Osteocyte (in vitro differentiated cells): ENCODE results near the gene MZT2B. TPM values are rescaled to one million over a fixed set of nuclear protein-coding genes. Genes with fewer than 3 reads are reported as not detected.
"Not testable (repeated sequence)": the region's sequence is repeated elsewhere in the genome, so short reads cannot be mapped to it uniquely, and the experiment has no call there.

ENCODE experiments used
- DNase-seq: peaks from one replicate; pipeline ENCODE4 v3.0.0; 2021; ENCODE audit warnings: mixed read lengths; ENCODE audit not compliant: unreplicated experiment; ENCODE audit errors: extremely low spot score
- H3K27ac Mint-ChIP-seq: one replicate; pipeline ENCODE4 v1.8.0; 2021; ENCODE audit warnings: mild to moderate bottlenecking, mixed read lengths; ENCODE audit not compliant: unreplicated experiment
- H3K27me3 Mint-ChIP-seq: one replicate; pipeline ENCODE4 v1.8.0; 2021; ENCODE audit warnings: mixed read lengths; ENCODE audit not compliant: unreplicated experiment
- H3K36me3 Mint-ChIP-seq: one replicate; pipeline ENCODE4 v1.8.0; 2021; ENCODE audit warnings: mixed read lengths; ENCODE audit not compliant: unreplicated experiment
- H3K4me1 Mint-ChIP-seq: one replicate; pipeline ENCODE4 v1.8.0; 2021; ENCODE audit warnings: mixed read lengths; ENCODE audit not compliant: unreplicated experiment
- H3K4me3 Mint-ChIP-seq: one replicate; pipeline ENCODE4 v1.8.0; 2021; ENCODE audit warnings: mild to moderate bottlenecking, moderate library complexity, mixed read lengths; ENCODE audit not compliant: unreplicated experiment
- H3K9me3 Mint-ChIP-seq: one replicate; pipeline ENCODE4 v1.8.0; 2021; ENCODE audit warnings: mixed read lengths; ENCODE audit not compliant: unreplicated experiment
- total RNA-seq: library from RNA; stranded (reverse); gene quantifications from 2 replicates; pipeline ENCODE4 v1.2.1, GENCODE V29; 2021
- TF ChIP-seq, protein P1 (sequence below): fragments of 200-600 bp; sonication (generic); IDR thresholded peaks from 2 replicates; pipeline ENCODE4 v1.5.0; 2021; ENCODE audit warnings: antibody characterized with exemption, mild to moderate bottlenecking, moderate library complexity

Gene MZT2B
- total RNA-seq, 1 donor from 2014 or later: 281 TPM

DNA sequence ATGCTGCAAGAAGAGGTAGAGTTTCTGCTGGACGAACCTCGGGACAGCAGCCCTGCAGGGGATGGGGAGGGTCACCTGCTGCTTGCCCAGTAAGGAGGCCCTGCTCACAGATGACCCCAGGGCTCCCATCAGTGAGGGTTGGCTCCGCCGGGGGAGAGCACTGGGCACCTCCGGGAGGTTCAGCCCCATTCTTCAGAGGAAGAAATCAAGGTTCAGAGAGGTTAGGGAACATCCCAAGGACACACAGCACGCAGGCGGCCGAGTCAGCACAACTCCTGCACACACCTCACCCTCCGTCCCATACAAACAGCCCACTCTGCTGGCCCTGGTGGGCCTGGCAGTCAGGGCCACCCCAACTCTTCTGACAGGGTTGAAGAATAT, 25.4 kb upstream of the MZT2B start:
- Mint-ChIP-seq H3K27me3 (no peaks in the 10 kb centered on the region), H3K27ac (no peak overlapping the region), H3K9me3 (no peaks in the 10 kb centered on the region), H3K36me3 (peaks cover 9% of the 10 kb centered on the region), H3K4me3 (no peak overlapping the region), H3K4me1 (no peaks in the 10 kb centered on the region)
- TF ChIP-seq, protein P1, sequence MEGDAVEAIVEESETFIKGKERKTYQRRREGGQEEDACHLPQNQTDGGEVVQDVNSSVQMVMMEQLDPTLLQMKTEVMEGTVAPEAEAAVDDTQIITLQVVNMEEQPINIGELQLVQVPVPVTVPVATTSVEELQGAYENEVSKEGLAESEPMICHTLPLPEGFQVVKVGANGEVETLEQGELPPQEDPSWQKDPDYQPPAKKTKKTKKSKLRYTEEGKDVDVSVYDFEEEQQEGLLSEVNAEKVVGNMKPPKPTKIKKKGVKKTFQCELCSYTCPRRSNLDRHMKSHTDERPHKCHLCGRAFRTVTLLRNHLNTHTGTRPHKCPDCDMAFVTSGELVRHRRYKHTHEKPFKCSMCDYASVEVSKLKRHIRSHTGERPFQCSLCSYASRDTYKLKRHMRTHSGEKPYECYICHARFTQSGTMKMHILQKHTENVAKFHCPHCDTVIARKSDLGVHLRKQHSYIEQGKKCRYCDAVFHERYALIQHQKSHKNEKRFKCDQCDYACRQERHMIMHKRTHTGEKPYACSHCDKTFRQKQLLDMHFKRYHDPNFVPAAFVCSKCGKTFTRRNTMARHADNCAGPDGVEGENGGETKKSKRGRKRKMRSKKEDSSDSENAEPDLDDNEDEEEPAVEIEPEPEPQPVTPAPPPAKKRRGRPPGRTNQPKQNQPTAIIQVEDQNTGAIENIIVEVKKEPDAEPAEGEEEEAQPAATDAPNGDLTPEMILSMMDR: no peak
- DNase-seq: no peak

DNA sequence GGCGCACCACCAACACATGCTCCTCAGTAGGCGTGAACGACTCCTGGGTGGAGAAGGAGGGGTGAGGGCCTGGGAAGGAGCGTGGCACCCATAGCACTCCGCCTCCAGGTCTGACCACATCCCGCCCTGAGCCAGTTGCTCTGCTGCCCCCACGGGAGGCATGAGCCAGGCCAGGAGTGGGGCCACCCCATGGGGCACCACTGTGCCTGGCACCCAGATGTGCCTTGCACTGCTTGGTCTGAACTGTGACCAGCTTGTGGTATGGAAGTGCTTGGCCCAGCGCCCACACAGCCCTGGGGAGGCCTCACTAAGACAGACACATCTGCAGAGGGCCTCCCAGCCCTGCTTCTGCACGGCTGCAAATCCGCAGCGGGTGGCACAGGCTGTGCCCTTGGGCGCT, 24.7 kb upstream of the MZT2B start:
- H3K27ac Mint-ChIP-seq, H3K4me1 Mint-ChIP-seq, H3K9me3 Mint-ChIP-seq, DNase-seq, H3K27me3 Mint-ChIP-seq, H3K36me3 Mint-ChIP-seq, H3K4me3 Mint-ChIP-seq: not testable (repeated sequence)

DNA sequence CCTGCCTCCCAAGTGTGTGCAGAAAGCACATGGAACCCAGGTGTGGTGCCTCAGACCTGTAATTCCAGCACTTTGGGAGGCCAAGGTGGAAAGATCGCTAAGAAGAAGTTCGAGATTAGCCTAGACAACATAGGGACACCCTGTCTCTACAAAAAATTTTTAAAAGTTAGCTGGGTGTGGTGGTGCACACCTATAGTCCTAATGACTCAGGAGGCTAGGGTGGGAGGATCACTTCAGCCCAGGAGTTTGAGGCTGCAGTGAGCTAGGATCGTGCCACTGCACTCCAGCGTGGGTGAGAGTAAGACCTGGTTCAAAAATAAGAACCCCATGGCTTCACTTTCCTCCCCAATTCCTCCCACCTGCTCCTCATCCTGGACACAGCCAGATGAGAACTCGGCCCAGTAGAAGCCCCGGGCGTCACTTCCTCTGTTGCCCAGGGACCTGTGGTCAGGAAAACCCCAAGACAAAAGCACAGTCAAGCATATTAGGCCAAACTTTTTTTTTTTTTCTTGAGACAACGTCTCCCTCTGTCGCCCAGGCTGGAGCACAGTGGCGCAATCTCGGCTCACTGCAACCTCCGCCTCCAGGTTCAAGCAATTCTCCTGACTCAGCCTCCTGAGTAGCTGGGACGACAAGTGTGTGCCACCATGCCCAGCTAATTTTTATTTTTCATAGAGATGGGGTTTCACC, 24.1 kb upstream of the MZT2B start:
- not testable (repeated sequence) for H3K27ac Mint-ChIP-seq

DNA sequence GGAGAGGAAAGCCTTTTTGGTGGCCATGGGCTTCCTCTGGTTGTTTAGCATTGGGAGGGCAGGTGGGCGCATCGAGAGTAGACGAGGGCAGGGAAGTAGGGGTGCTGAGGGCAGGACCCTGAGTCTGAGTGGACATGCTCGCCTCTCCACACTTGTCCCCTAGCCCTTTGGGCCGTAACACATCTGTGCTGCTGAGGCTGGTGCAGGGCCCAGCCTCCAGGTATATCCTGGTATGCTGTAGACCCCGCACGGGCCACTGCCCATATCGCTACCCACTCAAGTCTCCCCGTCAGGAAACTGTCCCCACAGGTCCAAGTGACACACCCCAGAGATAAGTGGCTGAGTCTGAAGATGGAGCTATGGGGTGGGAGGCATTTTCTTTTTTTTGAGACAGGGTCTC, 23.4 kb upstream of the MZT2B start:
- H3K27me3 Mint-ChIP-seq: no peaks in the 10 kb centered on the region

More for the DNA sequence above, 24.1 kb upstream of the MZT2B start:
- not testable (repeated sequence) for H3K4me1 Mint-ChIP-seq, DNase-seq, H3K4me3 Mint-ChIP-seq, H3K27me3 Mint-ChIP-seq, H3K9me3 Mint-ChIP-seq, H3K36me3 Mint-ChIP-seq

DNA sequence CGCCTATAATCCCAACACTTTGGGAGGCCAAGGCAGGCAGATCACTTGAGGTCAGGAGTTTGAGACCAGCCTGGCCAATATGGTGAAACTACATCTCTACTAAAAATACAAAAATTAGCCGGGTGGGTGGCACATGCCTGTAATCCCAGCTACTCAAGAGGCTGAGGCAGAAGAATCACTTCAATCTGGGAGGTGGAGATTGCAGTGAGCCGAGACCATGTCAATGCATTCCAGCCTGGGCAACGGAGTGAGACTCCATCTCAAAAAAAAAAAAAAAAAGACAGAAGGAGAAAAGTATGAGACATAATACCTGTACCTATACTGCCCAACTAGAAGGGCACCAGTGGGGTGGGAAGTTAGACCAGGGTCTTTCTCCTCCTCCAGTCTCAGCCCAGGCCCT, 22.7 kb upstream of the MZT2B start:
- not testable (repeated sequence) for H3K27ac Mint-ChIP-seq, H3K36me3 Mint-ChIP-seq, DNase-seq

More for the DNA sequence above, 23.4 kb upstream of the MZT2B start:
- Mint-ChIP-seq H3K4me3 (no peak overlapping the region), H3K4me1 (no peaks in the 10 kb centered on the region), H3K9me3 (no peaks in the 10 kb centered on the region), H3K27ac (no peak overlapping the region), H3K36me3 (peaks cover 4% of the 10 kb centered on the region)
- TF ChIP-seq, protein P1: no peak
- no peak for DNase-seq

DNA sequence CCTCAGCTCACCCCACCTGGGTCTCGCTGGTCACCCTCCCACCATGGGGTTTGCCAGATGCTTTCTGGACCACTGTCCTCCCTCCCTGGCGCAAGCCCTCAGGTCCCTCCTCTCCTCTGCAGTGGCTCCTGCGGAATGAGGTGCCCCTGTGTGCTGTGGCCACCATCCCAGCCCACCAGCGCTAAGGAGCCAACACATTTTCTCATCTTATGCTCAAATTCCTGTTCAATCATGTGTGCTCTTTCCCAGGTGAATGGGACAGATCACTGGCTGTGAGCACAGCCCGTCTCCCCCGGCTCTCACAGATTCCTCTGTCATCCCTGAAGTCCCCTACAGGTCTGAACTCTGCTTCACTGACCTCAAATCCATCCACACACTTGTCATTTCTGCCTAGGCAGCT, 21.9 kb upstream of the MZT2B start:
- H3K4me3 Mint-ChIP-seq: no peak overlapping the region
- H3K36me3 Mint-ChIP-seq: peaks cover 10% of the 10 kb centered on the region
- TF ChIP-seq, protein P1: no peak
- no peaks in the 10 kb centered on the region for H3K9me3 Mint-ChIP-seq
- no peak overlapping the region for H3K27ac Mint-ChIP-seq
- DNase-seq: no peak
- H3K4me1 Mint-ChIP-seq: no peaks in the 10 kb centered on the region
- no peaks in the 10 kb centered on the region for H3K27me3 Mint-ChIP-seq

More for the DNA sequence above, 22.7 kb upstream of the MZT2B start:
- not testable (repeated sequence) for H3K4me3 Mint-ChIP-seq, H3K4me1 Mint-ChIP-seq, H3K27me3 Mint-ChIP-seq, H3K9me3 Mint-ChIP-seq

DNA sequence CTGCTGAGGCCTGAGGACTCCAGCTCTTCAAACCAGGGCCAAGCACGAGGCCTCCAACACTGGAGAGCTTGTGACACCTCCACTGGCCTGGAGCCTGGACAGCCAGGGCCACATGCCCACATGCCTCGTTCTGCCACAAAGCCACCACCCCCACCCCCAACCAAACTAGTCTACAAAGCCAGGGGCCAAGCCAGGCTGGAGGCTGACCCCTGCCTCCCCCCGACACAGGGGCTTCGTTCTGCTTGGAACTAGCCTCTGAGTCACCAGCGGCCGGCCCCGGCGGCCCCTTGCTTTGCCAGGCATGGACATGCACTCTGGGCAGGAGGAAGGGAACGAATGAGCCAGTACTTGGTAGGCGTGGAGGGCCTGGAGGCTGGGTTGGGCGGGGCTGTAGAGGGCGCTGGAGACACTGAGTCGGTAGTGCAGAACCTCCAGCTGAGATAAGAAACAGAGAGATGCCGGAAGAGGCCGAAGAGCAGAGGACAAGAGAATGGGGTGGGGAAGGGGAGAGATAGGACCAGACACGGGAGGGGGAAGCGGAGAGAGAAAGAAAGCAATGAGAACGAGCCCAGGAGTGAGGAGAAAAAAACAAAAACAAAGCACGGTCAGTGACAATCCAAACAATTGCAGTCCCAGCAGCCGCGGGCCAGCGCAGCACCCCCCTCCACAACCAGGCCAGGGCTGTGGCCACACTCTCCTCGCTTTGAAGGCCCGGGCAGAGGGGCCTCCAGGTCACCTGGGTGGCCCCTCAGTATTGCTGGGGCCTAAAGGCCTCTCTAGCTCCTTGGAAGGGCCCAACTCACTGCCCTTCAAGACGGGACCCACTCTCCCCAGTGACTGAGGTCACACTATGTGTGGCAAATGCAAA, 21.0 kb upstream of the MZT2B start:
- H3K9me3 Mint-ChIP-seq, H3K4me3 Mint-ChIP-seq, H3K27ac Mint-ChIP-seq, H3K4me1 Mint-ChIP-seq, DNase-seq, H3K27me3 Mint-ChIP-seq: not testable (repeated sequence)
- H3K36me3 Mint-ChIP-seq: peaks cover 12% of the 10 kb centered on the region

DNA sequence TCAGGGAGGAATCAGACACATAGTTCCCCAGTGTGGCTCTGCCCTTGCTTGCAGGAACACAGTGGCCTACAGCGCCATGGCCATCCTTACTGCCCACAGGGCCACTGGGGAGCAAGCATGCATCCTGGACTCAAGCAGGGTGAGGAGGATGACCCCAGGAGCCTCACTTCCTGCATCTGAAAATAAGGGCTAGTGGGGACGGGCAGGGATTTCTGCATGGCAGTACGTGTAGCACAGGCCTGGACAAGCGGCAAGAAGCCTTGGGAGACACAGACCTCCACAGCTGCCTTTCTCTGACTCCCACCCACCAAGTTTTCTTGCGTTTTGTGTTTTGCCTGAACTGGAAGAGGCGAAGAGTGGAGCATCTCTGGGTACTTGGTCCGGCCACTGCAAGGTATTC, 19.6 kb upstream of the MZT2B start:
- peaks cover 20% of the 10 kb centered on the region for H3K36me3 Mint-ChIP-seq
- not testable (repeated sequence) for H3K27me3 Mint-ChIP-seq, DNase-seq, H3K4me3 Mint-ChIP-seq, H3K4me1 Mint-ChIP-seq, H3K9me3 Mint-ChIP-seq, H3K27ac Mint-ChIP-seq
